Endodermal cell (in vitro differentiated cells): ENCODE results near the gene PRKCD. TPM values are rescaled to one million over a fixed set of nuclear protein-coding genes. Genes with fewer than 3 reads are reported as not detected.

Experiments
- DNase-seq: peaks from one replicate; pipeline ENCODE4 v3.0.0-alpha.2; 2017
- H3K27ac ChIP-seq: 2 replicates; pipeline ENCODE4 v1.5.1; 2013; ENCODE audit warnings: mild to moderate bottlenecking, low read depth, low read length, moderate library complexity
- H3K27me3 ChIP-seq: 2 replicates; pipeline ENCODE4 v1.6.1; 2013; ENCODE audit warnings: mild to moderate bottlenecking, low read length, moderate library complexity; ENCODE audit not compliant: insufficient read depth, control insufficient read depth, poor library complexity, severe bottlenecking
- H3K36me3 ChIP-seq: 2 replicates; pipeline ENCODE4 v1.7.0; 2013; ENCODE audit warnings: mild to moderate bottlenecking, low read length, moderate library complexity; ENCODE audit not compliant: control insufficient read depth, insufficient read depth
- H3K4me1 ChIP-seq: one replicate; pipeline ENCODE4 v1.7.0; 2013; ENCODE audit warnings: low read length; ENCODE audit not compliant: control insufficient read depth, insufficient read depth
- H3K4me3 ChIP-seq: 2 replicates; pipeline ENCODE4 v1.5.1; 2013; ENCODE audit warnings: mild to moderate bottlenecking, low read length, moderate library complexity
- H3K9ac ChIP-seq: 2 replicates; pipeline ENCODE4 v1.6.1; 2013; ENCODE audit warnings: mild to moderate bottlenecking, low read length, moderate library complexity; ENCODE audit not compliant: poor library complexity, severe bottlenecking; ENCODE audit errors: extremely low read depth
- H3K9me3 ChIP-seq: 2 replicates; pipeline ENCODE4 v1.6.1; 2013; ENCODE audit warnings: mild to moderate bottlenecking, low read length, moderate library complexity; ENCODE audit not compliant: control insufficient read depth
- H3K27ac Mint-ChIP-seq: 2 replicates; pipeline ENCODE4 v1.8.0; 2020; ENCODE audit warnings: mixed read lengths
- H3K27me3 Mint-ChIP-seq: 2 replicates; pipeline ENCODE4 v1.8.0; 2021; ENCODE audit warnings: mild to moderate bottlenecking, mixed read lengths; ENCODE audit not compliant: insufficient read depth
- H3K36me3 Mint-ChIP-seq: 2 replicates; pipeline ENCODE4 v1.8.0; 2020; ENCODE audit warnings: low read depth, mixed read lengths
- H3K4me1 Mint-ChIP-seq: 2 replicates; pipeline ENCODE4 v1.8.0; 2020; ENCODE audit warnings: mixed read lengths
- H3K4me3 Mint-ChIP-seq: 2 replicates; pipeline ENCODE4 v1.8.0; 2020; ENCODE audit warnings: mild to moderate bottlenecking, moderate library complexity, mixed read lengths
- H3K9me3 Mint-ChIP-seq: 2 replicates; pipeline ENCODE4 v1.8.0; 2020; ENCODE audit warnings: mild to moderate bottlenecking, mixed read lengths
- WGBS, 2 experiments: methylation state at CpG; one replicate each; pipeline versions ENCODE4 v1.1.5 to v1.1.7; 2013; ENCODE audit warnings: missing lambda C conversion rate in 2 of 2, mixed read lengths in 1 of 2; ENCODE audit not compliant: insufficient coverage in 1 of 2, insufficient read length in 1 of 2; 5-methylcytosine and 5-hydroxymethylcytosine counted together
- total RNA-seq, 2 donors: library from RNA; stranded (reverse); fragmentation: NEBNext Ultra II Directional in 1 of 2; extraction: Animal tissue kit (Norgen Biotek cat#: 25700) in 1 of 2; gene quantifications; 2 replicates in 1 of 2; 3 replicates in 1 of 2; pipeline ENCODE4 v1.2.1, GENCODE V29; 2021
- TF ChIP-seq, protein P1 (sequence below): fragments of 200-600 bp; sonication (generic); conservative IDR thresholded peaks from 2 replicates; pipeline ENCODE4 v1.5.0; 2021; ENCODE audit warnings: antibody characterized with exemption, mild to moderate bottlenecking

Gene PRKCD
- total RNA-seq, 2 donors from 2014 or later: 19.9 to 26.6 TPM

DNA sequence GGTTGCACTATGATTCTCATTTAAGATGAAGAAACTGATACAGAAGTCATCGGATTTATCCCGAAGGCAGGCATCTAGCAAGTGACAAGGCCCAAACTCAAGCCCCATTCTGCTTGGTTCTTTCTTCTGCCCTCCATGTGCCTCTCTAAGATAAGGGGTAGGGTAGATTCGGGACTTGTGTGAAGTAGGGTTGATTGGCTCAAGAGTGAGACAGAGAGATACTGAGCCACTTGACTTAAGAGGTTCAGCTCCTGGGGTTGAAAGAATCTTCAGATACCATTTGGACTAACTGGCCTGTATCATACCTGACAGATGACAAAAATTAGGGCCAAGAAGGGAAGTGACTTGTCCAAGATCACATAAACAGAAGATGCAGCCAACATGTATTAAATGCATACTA is 31.7 kb upstream of the PRKCD start:
- Histone ChIP-seq H3K27ac (no peak overlapping the region), H3K4me1 (peaks cover 4% of the 10 kb centered on the region), H3K9ac (peak overlapping the region; percentile 88), H3K36me3 (peaks cover 22% of the 10 kb centered on the region), H3K4me3 (peak overlapping the region; percentile 95), H3K9me3 (no peaks in the 10 kb centered on the region), H3K27me3 (no peaks in the 10 kb centered on the region)
- DNase-seq: no peak
- WGBS, 2 experiments: 93 to 100% methylated on average over 2 to 3 of the region's 3 CpGs
- Mint-ChIP-seq H3K4me3 (peak overlapping the region; percentile 90), H3K27me3 (peaks cover 5% of the 10 kb centered on the region), H3K36me3 (peaks cover 14% of the 10 kb centered on the region), H3K4me1 (peaks cover 17% of the 10 kb centered on the region), H3K27ac (peak overlapping the region; percentile 98), H3K9me3 (no peaks in the 10 kb centered on the region)
- TF ChIP-seq, protein P1, sequence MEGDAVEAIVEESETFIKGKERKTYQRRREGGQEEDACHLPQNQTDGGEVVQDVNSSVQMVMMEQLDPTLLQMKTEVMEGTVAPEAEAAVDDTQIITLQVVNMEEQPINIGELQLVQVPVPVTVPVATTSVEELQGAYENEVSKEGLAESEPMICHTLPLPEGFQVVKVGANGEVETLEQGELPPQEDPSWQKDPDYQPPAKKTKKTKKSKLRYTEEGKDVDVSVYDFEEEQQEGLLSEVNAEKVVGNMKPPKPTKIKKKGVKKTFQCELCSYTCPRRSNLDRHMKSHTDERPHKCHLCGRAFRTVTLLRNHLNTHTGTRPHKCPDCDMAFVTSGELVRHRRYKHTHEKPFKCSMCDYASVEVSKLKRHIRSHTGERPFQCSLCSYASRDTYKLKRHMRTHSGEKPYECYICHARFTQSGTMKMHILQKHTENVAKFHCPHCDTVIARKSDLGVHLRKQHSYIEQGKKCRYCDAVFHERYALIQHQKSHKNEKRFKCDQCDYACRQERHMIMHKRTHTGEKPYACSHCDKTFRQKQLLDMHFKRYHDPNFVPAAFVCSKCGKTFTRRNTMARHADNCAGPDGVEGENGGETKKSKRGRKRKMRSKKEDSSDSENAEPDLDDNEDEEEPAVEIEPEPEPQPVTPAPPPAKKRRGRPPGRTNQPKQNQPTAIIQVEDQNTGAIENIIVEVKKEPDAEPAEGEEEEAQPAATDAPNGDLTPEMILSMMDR: no peak

DNA sequence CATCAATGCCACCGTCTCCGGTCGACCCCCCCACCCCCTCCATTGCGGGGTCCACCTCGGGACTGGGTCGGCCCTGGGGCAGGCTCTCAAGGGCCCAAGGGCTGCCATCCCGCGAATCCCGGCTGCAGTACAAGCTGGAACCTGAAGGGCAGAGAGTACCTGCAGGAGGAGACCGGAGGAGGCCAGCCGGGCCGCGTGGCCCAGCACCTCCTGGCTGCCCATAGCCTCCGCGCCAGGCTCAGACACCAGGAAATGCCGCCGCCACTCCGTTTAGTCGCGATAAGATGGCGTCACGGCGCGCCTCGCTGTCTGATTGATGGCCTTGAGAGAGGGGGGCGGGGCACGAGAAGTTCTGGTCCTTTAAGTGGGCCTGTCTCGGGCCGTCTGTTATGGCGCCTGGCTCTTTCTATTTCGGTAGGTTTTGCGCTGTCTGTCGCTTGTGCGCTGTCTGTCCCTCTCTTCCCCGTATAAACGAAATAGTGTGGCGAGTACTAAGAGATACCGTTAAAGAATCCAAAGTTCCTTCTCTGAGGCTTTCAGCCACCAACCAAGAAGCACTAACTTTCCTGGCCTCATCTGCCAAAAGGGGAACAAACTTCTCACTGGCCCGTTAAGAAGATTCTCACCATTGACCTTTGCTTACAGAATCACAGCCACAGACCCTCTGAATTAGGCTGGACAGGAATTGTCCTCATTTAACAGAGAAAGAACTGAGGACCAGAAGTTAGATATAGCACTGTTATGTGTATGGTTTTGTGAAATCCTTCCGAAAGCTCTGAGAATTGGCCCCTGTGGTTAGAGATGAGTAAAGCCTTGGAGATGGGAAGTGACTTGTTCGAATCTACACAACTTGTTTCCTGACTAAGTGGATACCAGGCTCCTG is 30.6 kb upstream of the PRKCD start, which contains the start of gene RFT1:
Gene RFT1, minus strand, starts transcription at position 257 of the 883 bp plus-strand sequence. Its CDS starts 35 bp downstream, at position 222.
- TF ChIP-seq, protein P1: no peak
- peak within 1 kb of the TSS; percentile 90 for H3K4me3 Mint-ChIP-seq
- 4 to 8% methylated on average over 24 to 41 of the region's 41 CpGs for WGBS, 2 experiments

DNA sequence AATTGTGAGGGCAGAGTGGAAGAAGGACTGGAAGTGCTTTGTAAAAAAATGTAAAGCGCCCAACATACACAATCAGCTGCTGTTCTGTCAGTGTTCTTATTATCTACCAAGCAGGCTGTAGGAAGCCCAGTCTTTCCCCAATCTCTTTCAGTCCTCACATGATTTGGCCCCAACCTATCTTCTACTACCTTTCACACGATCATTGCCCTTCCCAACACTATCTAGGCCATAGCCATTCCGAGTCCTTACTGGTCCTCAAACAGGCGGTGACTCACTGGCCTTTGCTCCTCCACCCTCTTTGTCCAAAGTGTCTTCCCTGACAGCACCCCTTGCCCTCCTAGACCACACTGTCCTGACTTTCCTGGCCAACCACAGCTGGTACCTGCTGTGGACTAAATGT is 29.9 kb upstream of the PRKCD start:
- WGBS, 2 experiments: 83 to 91% methylated on average over 3 to 4 of the region's 4 CpGs
- peaks cover 4% of the 10 kb centered on the region for H3K4me1 ChIP-seq
- Mint-ChIP-seq H3K9me3 (no peaks in the 10 kb centered on the region), H3K4me1 (peaks cover 17% of the 10 kb centered on the region), H3K27ac (peak overlapping the region; percentile 98), H3K27me3 (peaks cover 5% of the 10 kb centered on the region), H3K36me3 (no peaks in the 10 kb centered on the region), H3K4me3 (peak overlapping the region; percentile 90)
- TF ChIP-seq, protein P1: no peak
- no peaks in the 10 kb centered on the region for H3K27me3 ChIP-seq
- H3K9me3 ChIP-seq: no peaks in the 10 kb centered on the region
- H3K36me3 ChIP-seq: peaks cover 5% of the 10 kb centered on the region
- no peak overlapping the region for H3K27ac ChIP-seq
- peak overlapping the region; percentile 95 for H3K4me3 ChIP-seq
- no peak for DNase-seq
- H3K9ac ChIP-seq: peak overlapping the region; percentile 88

More for the DNA sequence above, 30.6 kb upstream of the PRKCD start, which contains the start of gene RFT1:
- no peaks in the 10 kb centered on the region for H3K9me3 Mint-ChIP-seq
- H3K27ac Mint-ChIP-seq: peak within 1 kb of the TSS; percentile 98
- peak; percentile 99 for DNase-seq
- Histone ChIP-seq H3K27me3 (no peaks in the 10 kb centered on the region), H3K9me3 (no peaks in the 10 kb centered on the region), H3K27ac (peak within 1 kb of the TSS; percentile 71), H3K4me1 (peaks cover 4% of the 10 kb centered on the region), H3K4me3 (peak within 1 kb of the TSS; percentile 95), H3K36me3 (peaks cover 11% of the 10 kb centered on the region), H3K9ac (peak within 1 kb of the TSS; percentile 88)
- H3K36me3 Mint-ChIP-seq: peaks cover 4% of the 10 kb centered on the region
- H3K27me3 Mint-ChIP-seq: peaks cover 5% of the 10 kb centered on the region
- H3K4me1 Mint-ChIP-seq: peaks cover 17% of the 10 kb centered on the region
